ENCODE measurements around the gene CEP41.

Gene CEP41

GRCh38 chr7:130366564-130366963 lies 74.3 kb downstream of the CEP41 start:
- DNase-seq, result no peak

DNA sequence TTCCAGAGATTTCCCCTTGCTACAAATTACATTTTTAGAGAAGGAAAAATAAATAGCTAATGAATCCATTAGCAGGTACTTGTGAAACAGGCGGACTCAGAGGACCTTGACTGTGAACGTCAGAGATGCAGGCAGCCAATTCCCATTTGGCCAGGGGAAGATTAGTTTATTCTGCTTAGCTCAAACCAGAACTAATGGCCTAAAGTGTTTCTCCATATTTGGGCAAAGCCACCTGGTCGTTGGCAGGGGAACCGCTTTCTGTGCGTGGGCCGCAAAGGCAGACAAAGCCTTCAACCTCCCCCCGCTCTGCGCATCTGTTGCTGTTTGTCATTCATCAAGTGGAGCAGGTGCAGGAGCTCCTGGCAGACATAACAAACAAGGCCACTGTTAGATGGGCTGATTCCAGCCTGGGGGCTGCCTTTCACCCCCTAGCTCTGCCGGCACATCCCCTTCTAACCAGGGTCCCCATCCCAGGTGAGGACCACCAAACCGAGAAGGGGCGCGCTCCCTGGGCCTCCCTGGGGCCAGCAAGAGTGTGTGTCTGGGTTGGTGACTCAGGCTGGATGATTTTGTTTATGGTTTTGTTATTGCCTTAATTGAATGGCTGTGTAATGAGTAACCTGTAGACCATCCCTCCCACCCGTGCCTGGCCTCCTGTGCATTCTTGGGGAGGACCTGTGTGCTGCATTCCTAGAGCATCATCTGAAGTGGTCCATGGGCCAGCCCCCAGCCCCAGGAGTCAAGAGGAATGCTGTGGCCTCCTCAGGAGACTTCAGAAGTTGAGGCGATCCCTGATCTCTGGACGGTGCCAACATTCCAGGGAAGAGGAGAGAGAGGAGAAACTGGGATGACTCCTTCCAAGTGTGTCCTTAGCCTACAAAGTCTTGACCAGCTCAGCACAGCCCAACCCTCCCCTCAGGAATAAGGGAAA lies 75.0 kb downstream of the CEP41 start:
- DNase-seq, result no peak

GRCh38 chr7:130365088-130365487 lies 75.7 kb downstream of the CEP41 start:
- no peak for DNase-seq

GRCh38 chr7:130364451-130364850 lies 76.4 kb downstream of the CEP41 start:
- no peak for DNase-seq

GRCh38 chr7:130363026-130363847 lies 77.6 kb downstream of the CEP41 start:
- DNase-seq, result no peak

- DNase-seq, result no peak
Observed at GRCh38 chr7:130362251-130362816, 78.5 kb downstream of the CEP41 start.

GRCh38 chr7:130361681-130362080 lies 79.1 kb downstream of the CEP41 start:
- no peak for DNase-seq

DNA sequence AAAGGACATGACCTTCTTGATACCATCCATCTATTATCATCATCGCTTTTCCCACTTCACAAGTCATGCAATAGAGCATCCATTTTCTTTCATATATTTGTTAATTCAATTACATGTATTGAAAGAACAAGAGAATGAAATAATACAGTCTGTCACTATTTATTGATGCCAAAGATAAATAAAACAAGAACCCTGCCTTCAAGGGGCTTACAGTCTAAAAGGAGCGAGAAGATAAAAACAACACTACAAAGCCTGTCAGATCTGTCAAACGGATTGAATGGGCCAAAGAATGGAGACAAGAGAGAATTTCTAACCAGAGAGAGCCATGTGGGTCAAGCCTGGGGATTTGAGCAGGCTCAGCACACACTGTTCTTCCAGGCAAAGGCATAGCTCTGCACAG lies 80.3 kb downstream of the CEP41 start:
- DNase-seq, result no peak

DNA sequence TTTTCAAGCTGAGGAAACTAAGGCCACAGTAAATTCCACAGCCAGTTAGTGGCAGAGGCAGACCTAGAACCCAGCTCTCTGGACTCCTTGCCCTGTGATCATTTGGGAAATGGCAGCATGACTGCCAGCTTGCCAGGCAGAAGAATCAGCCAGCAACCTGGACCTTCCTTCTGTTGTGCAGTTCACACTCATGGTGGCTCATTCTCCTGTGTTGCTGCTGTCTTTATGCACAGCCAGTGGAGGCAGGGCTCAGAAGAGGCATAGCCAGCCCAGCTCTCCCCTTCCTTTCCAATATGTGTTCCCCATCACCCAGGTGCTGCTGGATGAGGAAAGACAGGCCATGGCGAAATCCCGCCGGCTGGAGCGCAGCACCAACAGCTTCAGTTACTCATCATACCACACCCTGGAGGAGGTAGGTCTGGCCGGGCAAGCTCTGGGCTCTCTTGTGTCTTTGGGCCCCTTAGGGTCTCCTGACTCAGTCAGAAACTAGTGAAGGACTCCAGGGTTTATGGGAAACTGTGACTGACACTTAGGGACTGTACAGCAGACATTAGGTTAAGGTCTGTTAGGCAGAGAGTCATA lies 81.4 kb downstream of the CEP41 start:
- DNase-seq, result no peak

- no peak for DNase-seq
Observed at GRCh38 chr7:130358471-130358870, 82.3 kb downstream of the CEP41 start.

DNA sequence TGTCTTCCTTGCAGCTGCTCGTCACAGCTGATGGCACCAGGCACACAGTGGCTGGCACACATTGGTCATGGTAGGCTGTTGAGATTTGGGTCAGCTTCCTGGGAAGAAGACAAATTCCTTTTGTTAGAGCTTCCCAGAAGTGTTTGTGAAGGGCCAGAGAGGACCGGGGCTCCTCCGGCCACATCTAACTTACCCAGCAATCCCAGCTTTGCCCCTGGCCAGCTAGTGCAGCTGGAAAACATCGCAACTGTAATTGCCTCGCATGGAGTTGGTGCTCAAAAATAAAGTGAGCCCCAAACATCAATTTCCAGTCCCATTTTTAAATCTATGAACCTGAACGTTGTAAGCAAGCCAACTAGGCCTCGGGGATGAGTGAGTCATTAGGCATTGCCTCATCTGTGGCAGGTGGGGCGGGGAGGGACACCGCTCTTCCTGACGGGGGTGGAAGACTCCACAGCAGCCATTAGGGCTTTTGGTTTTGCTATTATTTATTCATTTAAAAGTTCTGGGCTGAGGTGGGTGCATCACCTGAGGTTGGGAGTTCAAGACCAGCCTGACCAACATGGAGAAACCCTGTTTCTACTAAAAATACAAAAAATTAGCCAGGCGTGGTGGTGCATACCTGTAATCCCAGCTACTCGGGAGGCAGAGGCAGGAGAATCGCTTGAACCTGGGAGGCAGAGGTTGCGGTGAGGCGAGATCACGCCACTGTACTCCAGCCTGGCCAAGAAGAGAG lies 83.8 kb downstream of the CEP41 start:
- no peak for DNase-seq

GRCh38 chr7:130356121-130356875 lies 84.5 kb downstream of the CEP41 start:
- no peak for DNase-seq

DNA sequence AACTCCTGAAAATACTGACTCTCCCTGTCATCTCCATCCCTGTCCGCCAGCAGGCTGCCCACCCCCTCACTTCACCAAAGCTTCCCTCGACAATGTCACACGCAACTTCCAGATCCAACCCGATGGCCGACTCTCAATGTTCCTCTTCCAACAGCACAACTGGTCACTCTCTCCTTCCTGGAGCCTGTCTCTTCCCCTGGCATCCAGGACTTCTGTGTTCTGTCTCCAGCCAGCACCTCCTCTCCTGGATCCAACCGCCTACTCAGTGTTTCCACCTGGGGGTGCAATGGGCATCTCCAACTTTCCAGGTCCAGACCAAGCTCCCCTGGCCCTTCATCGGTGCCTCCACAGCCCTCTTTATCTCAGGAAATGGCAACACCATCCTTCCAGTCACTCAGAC lies 87.6 kb downstream of the CEP41 start:
- DNase-seq, result no peak

DNA sequence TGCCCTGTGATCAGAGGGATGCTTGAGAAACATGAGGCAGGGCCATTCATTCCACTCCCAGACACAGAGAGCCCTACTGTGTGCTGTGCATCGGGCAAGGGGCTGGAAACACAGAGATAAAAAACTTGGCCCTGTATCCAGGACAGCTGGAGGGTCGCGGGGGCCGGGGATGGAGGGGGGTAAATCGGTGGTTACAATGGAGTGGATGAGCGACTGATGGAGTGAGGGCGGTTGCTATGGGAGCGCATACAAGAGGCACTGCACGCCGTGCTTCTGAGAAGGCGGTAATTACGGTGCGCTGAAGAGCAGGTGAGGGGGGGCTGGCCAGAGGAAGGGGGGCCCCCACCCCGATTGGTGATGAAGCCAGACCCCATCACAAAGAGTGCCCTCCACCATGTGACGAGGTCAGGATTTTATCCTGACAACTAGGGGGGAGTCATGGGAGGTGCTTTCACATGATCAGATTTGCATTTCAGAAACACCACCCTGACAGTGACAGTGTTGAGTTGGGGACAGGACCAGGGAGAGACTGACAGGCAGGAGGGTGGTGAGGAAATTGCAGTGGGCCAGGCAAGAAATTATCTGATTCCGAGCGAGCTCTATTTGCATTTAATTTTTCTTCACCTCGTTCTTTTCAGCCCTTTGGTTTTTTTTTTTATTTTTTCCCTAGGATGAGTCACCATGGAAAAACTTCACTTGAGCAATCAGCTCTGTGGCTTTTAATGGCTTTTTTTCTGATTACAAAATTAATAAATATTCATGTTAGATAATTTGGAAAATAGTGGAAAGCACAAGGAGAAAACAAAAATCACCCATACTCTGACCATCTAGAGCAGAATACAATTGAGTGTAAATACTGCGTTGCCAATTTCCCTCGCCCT lies 88.4 kb downstream of the CEP41 start:
- no peak for DNase-seq

DNA sequence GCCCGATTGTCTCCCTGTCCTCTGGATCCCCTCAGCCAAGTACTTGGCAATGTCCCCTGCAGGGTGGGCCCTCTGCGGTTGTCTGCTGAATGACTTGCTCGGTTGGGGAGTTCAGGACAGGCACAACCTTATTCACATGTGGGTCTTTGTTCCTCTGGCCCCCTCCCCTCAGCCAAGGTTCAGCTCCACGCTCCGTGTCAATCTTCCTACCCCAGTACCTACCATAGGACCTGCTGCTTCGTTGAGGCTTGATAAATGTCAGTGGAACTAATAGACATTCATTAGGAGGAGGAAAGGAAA lies 89.1 kb downstream of the CEP41 start:
- DNase-seq, result no peak

DNA sequence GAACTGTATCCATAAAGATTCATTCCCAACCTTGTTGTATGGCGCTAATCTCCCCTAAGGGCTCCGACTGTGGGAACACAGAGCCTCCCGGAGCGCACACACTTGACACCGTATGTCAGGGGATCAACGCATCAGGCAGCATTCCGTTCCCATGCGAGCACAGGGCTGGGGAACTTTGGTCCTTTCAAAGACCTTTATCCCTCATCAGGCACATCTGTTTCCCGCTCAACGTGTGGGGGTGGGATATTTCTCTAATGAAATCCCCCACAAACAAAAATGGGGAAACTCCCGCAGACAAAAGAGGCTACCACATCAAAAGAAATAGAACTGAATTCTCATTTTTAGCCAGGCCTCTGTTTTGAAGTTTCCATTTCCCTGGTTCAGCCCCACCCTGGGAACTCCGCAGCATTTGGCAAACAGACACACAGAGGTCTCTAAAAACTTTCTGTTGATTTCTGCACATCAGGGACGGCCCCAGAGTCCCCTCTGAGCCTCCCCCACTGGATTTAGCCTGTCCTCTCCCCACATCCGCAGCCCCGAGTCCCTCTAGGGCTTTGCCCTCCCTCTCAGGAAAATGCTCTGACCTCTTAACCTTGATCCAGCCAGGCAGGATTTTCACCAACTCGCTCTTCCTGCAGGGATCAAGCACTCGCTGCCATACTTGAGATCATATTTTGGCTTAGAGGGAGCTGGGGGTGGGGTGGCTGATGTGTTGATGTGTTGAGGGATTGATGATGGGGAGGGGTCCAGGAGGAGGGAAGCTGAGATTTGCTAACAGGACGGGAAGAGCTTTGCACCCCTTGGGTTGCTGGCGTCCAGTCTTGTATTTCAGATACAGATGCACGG lies 89.6 kb downstream of the CEP41 start:
- no peak for DNase-seq

DNA sequence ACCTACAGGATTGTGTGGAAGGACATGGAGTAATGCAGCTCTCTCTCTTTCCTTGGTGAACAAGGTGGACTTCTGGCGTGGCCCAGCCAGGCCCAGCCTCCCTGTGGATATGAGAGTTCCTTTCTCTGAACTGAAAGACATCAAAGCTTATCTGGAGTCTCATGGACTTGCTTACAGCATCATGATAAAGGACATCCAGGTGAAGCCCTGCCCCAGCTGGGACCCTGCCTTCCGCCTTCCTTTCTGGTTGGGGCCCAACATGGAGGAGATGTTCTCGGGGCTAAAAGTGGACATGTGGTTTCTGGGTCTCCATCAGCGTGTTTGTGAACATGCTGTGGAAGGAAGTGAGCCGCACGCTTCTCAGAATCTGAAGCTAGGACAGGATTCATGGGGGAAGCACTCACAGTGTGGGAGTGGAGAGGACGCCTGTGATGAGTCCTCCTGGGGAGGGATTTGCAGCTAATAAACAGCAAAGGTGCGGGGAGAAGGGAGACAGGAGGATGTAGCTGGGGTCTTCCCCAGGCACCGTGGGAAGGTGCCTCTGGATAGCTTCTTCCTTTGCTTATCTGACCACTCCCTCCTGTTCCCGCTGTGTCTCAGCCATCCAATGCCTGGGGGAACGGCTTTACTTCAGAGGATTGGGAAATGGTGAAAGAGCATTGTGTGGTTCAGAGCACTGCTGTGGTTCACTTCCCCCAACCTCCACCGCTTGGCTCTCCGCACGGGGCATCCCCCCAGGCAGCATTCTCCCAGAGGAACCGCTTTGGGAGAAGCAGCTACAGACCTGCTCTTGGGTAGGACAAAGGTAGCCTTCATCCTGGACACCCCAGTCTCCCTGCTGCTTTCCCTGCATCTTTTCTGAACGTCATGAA lies 90.7 kb downstream of the CEP41 start:
- no peak for DNase-seq

DNA sequence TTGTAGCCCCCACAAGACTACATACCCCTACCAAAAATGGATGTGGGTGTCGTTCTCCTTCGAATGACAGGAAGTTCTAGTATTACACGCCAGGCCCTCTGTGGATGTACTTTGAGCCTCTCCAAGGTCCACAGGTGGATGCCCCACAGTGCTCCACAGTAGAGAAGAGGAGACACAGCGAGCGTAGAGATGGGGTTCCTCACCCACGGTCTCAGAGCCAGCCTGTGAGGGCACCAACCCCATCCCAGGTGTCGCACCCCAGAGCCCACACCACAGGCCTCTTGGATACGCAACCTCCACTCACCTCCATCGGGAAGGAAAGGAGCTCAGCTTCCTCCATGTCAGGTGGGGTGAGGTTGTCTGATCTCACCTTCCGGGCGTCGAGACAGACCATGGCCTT lies 93.9 kb downstream of the CEP41 start:
- DNase-seq, result no peak

All from activated effector memory CD4-positive, alpha-beta T cell treated with Interleukin-2 at 50 U/mL for 16 hours (primary cell).